PC-9 (cell line): ENCODE results near the gene OSBPL6. TPM values are rescaled to one million over a fixed set of nuclear protein-coding genes. Genes with fewer than 3 reads are reported as not detected.

Experiments
- BruUV-seq: library from RNA; stranded (reverse); fragments of 400-500 nt; replicated peaks from 2 replicates; lab custom pipeline; 2021; lab: Mats Ljungman, UMichigan
- CTCF ChIA-PET: fragments of 300-600 bp; sonication (Branson Sonifier 250); formaldehyde crosslinking; loops from one replicate; lab custom pipeline; 2022; ENCODE audit warnings: antibody characterized with exemption; lab: Charles Lee
- POLR2A ChIA-PET: fragments of 300-600 bp; sonication (Branson Sonifier 250); formaldehyde crosslinking; loops from one replicate; lab custom pipeline; 2022; ENCODE audit warnings: antibody characterized with exemption; ENCODE audit not compliant: unreplicated experiment; lab: Charles Lee
- DNase-seq, 2 experiments: peaks; one replicate each; pipeline versions ENCODE4 v3.0.0 to v3.0.0-alpha.2; 2015 to 2022; ENCODE audit warnings: mixed read lengths in 1 of 2
- H2AFZ ChIP-seq: fragments of 200-600 bp; sonication (generic); 2 replicates; pipeline ENCODE4 v1.8.1; 2017; ENCODE audit warnings: antibody characterized with exemption
- H3F3A ChIP-seq: fragments of 200-600 bp; sonication (generic); 2 replicates; pipeline ENCODE4 v1.8.1; 2017; ENCODE audit warnings: antibody characterized with exemption, mild to moderate bottlenecking, low read depth; ENCODE audit not compliant: insufficient read depth
- H3K27ac ChIP-seq: fragments of 200-600 bp; sonication (generic); 2 replicates; pipeline ENCODE4 v1.6.1; 2016; ENCODE audit warnings: mixed run types
- H3K27me3 ChIP-seq: fragments of 200-600 bp; sonication (generic); 2 replicates; pipeline ENCODE4 v1.6.1; 2016; ENCODE audit warnings: low read depth, mixed run types; ENCODE audit not compliant: insufficient read depth
- H3K36me3 ChIP-seq: fragments of 200-600 bp; sonication (generic); 2 replicates; pipeline ENCODE4 v1.6.1; 2016; ENCODE audit warnings: low read depth, mixed run types
- H3K4me1 ChIP-seq: fragments of 200-600 bp; sonication (generic); replicated peaks from 2 replicates; pipeline ENCODE4 v1.6.1; 2016; ENCODE audit warnings: mixed run types; ENCODE audit not compliant: insufficient read depth
- H3K4me2 ChIP-seq: fragments of 200-600 bp; sonication (generic); 2 replicates; pipeline ENCODE4 v1.6.1; 2017; ENCODE audit warnings: mixed run types
- H3K4me3 ChIP-seq: fragments of 200-600 bp; sonication (generic); 2 replicates; pipeline ENCODE4 v1.6.1; 2016; ENCODE audit warnings: mixed run types
- H3K79me2 ChIP-seq: fragments of 200-600 bp; sonication (generic); 2 replicates; pipeline ENCODE4 v1.6.1; 2017; ENCODE audit warnings: low read depth, mixed run types
- H3K9me2 ChIP-seq: fragments of 200-600 bp; sonication (generic); 2 replicates; pipeline ENCODE4 v1.8.1; 2017; ENCODE audit warnings: mild to moderate bottlenecking; ENCODE audit not compliant: insufficient read depth
- H3K9me3 ChIP-seq: fragments of 200-600 bp; sonication (generic); 2 replicates; pipeline ENCODE4 v1.8.1; 2016; ENCODE audit warnings: low read depth; ENCODE audit not compliant: insufficient read depth
- H4K20me1 ChIP-seq: fragments of 200-600 bp; sonication (generic); 2 replicates; pipeline ENCODE4 v1.8.1; 2017; ENCODE audit not compliant: insufficient read depth
- EZH2 ChIP-seq: fragments of 200-600 bp; sonication (generic); IDR thresholded peaks from 2 replicates; pipeline ENCODE4 v1.8.0; 2017; ENCODE audit warnings: antibody characterized with exemption, low read depth
- intact Hi-C: fragments of 100-400 bp; cut with micrococcal nuclease; formaldehyde crosslinking; loops from one replicate; pipeline ENCODE4 v1.10.0; 2022; ENCODE audit not compliant: unreplicated experiment
- total RNA-seq: library from RNA; stranded (reverse); gene quantifications from 2 replicates; pipeline ENCODE4 v1.2.3, GENCODE V29; 2021
- TF ChIP-seq, protein P1 (sequence below): fragments of 200-600 bp; sonication (generic); conservative IDR thresholded peaks from 2 replicates; pipeline ENCODE4 v1.6.1; 2017; ENCODE audit warnings: mixed run types, antibody characterized with exemption, mild to moderate bottlenecking, moderate library complexity

Gene OSBPL6
- total RNA-seq, 1 experiment from 2014 or later = 2.6 TPM

DNA sequence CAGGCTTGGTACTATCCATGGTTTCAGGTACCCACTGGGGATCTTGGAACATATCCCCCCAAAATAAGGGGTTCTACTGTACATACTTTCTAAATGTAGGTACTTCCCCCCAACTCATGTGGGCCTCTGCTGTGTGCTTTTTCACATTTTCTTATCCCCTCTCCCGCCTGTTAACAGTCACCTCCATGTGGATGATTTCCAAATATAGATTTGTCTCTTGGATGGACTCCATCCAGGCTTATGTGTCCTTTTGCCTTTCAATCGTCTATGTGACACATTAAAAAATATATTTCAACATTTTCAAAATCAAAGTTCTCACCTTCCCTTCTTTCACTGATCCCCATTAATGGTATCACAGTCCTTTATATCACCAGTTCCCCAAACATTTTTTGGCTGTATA is 44.4 kb downstream of the OSBPL6 start:
- no peaks in the 10 kb centered on the region for H3F3A ChIP-seq
- no TSS peak for BruUV-seq
- no peak for DNase-seq
- no peaks in the 10 kb centered on the region for H3K36me3 ChIP-seq
- H3K27ac ChIP-seq = no peak overlapping the region
- H3K4me2 ChIP-seq = no peak overlapping the region
- H3K9me3 ChIP-seq = no peaks in the 10 kb centered on the region
- TF ChIP-seq, protein P1, sequence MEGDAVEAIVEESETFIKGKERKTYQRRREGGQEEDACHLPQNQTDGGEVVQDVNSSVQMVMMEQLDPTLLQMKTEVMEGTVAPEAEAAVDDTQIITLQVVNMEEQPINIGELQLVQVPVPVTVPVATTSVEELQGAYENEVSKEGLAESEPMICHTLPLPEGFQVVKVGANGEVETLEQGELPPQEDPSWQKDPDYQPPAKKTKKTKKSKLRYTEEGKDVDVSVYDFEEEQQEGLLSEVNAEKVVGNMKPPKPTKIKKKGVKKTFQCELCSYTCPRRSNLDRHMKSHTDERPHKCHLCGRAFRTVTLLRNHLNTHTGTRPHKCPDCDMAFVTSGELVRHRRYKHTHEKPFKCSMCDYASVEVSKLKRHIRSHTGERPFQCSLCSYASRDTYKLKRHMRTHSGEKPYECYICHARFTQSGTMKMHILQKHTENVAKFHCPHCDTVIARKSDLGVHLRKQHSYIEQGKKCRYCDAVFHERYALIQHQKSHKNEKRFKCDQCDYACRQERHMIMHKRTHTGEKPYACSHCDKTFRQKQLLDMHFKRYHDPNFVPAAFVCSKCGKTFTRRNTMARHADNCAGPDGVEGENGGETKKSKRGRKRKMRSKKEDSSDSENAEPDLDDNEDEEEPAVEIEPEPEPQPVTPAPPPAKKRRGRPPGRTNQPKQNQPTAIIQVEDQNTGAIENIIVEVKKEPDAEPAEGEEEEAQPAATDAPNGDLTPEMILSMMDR = no peak
- CTCF ChIA-PET = no interaction called here
- H3K27me3 ChIP-seq = no peaks in the 10 kb centered on the region
- H3K4me1 ChIP-seq = peaks cover 7% of the 10 kb centered on the region; the same call in 1 of the 2 replicates
- POLR2A ChIA-PET = no interaction called here
- H3K9me2 ChIP-seq = no peaks in the 10 kb centered on the region
- intact Hi-C loops = no loop called here
- no peaks in the 10 kb centered on the region for H4K20me1 ChIP-seq
- no peaks in the 10 kb centered on the region for H3K79me2 ChIP-seq
- no peak overlapping the region for H3K4me3 ChIP-seq
- H2AFZ ChIP-seq = no peak overlapping the region

DNA sequence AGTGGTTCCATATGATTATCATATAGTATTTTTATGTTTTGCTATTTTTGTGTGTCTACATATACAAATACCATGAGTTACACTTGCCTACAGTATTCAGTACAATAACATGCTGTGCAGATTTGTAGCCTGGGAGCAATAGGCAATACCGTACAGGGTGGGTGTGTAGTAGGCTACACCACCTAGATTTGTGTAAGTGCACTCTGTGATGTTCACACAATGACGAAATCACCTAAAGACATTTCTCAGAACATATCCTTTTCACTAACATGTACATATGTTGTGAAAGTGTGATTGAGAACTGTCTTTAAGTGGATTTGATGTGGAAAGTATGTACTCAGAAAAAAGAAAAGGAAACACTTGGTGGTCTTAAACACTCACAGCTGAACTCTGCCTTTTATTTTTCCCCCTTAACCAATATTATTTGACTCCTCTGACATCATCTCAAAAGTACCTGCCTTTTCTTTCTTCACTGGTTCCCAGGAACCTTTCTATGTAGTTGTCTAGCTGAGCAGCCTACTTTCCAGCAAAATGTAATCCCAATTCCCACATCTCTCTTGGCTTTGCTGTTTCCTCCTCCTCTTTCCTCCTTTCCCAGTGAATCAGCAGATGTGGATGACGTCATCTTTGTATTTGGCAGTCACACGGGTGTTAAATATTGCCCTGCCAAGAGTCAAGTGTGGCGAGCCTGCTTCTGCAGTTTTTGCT is 47.7 kb downstream of the OSBPL6 start:
- intact Hi-C loops = no loop called here

DNA sequence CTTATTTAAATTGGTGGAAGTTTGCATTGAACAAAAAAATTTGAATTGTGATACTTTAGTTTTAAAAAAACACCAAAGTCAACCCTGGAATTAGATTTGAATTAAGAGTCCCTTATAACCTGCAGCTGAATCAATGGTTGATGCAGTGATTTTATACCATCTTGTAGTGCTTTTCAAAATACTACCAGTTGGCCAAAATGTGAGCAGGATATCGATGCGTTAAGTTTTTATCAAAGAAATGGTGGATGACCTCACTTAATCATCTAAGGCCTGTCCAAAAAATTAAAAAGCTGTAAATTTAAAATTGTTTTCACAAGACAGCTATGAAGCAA is 48.2 kb downstream of the OSBPL6 start:
- H3K9me3 ChIP-seq = no peaks in the 10 kb centered on the region
- intact Hi-C loops = no loop called here
- H3F3A ChIP-seq = no peaks in the 10 kb centered on the region
- POLR2A ChIA-PET = interaction anchor here (0.7 kb wide), 1 partner anchor 57 kb away, joined by 7 read pairs; no protein-coding TSS in a partner anchor
- no peak overlapping the region for H3K4me2 ChIP-seq
- no peak for TF ChIP-seq EZH2
- TF ChIP-seq, protein P1 = no peak
- H4K20me1 ChIP-seq = no peaks in the 10 kb centered on the region
- H3K4me1 ChIP-seq = peaks cover 7% of the 10 kb centered on the region; the same call in 1 of the 2 replicates
- H3K9me2 ChIP-seq = no peaks in the 10 kb centered on the region
- H3K36me3 ChIP-seq = no peaks in the 10 kb centered on the region
- no peak overlapping the region for H2AFZ ChIP-seq
- H3K4me3 ChIP-seq = no peak overlapping the region
- no peaks in the 10 kb centered on the region for H3K79me2 ChIP-seq
- CTCF ChIA-PET = no interaction called here
- BruUV-seq = no TSS peak
- no peak overlapping the region for H3K27ac ChIP-seq
- no peak for DNase-seq
- no peaks in the 10 kb centered on the region for H3K27me3 ChIP-seq

More for the DNA sequence above, 47.7 kb downstream of the OSBPL6 start:
- no TSS peak for BruUV-seq
- ChIA-PET POLR2A (no interaction called here), CTCF (no interaction called here)
- H3K36me3 ChIP-seq = no peaks in the 10 kb centered on the region
- peaks cover 7% of the 10 kb centered on the region; the same call in 1 of the 2 replicates for H3K4me1 ChIP-seq
- no peak overlapping the region for H3K4me3 ChIP-seq
- H3K27ac ChIP-seq = no peak overlapping the region
- H3K27me3 ChIP-seq = no peaks in the 10 kb centered on the region
- H4K20me1 ChIP-seq = no peaks in the 10 kb centered on the region
- TF ChIP-seq, protein P1 = no peak
- TF ChIP-seq EZH2 = no peak
- H3K79me2 ChIP-seq = no peaks in the 10 kb centered on the region
- H3K9me3 ChIP-seq = no peaks in the 10 kb centered on the region
- H3K9me2 ChIP-seq = no peaks in the 10 kb centered on the region
- no peak overlapping the region for H3K4me2 ChIP-seq
- H3F3A ChIP-seq = no peaks in the 10 kb centered on the region
- no peak overlapping the region for H2AFZ ChIP-seq
- DNase-seq = peak; percentile 27 to 48
